Ovary (tissue), 10 donors: ENCODE results near the gene COX10. TPM values are rescaled to one million over a fixed set of nuclear protein-coding genes. Genes with fewer than 3 reads are reported as not detected.
"Not testable (repeated sequence)": the region's sequence is repeated elsewhere in the genome, so short reads cannot be mapped to it uniquely, and the experiment has no call there.

Experiments
- DNase-seq, 5 donors: peaks; one replicate each; pipeline ENCODE4 v3.0.0-alpha.2; 2019 to 2020
- H3K27ac ChIP-seq, 2 donors: fragments of 200-600 bp; one replicate each; pipeline versions ENCODE4 v1.5.1 to v1.8.0; 2019 to 2022
- H3K27me3 ChIP-seq: fragments of 200-600 bp; one replicate; pipeline ENCODE4 v1.8.0; 2022
- H3K36me3 ChIP-seq: fragments of 200-600 bp; sonication (generic); one replicate; pipeline ENCODE4 v1.5.1; 2019
- H3K4me1 ChIP-seq: one replicate; pipeline ENCODE4 v1.8.1; 2013; ENCODE audit warnings: mild to moderate bottlenecking, moderate library complexity; ENCODE audit not compliant: insufficient read depth
- H3K4me3 ChIP-seq: fragments of 200-600 bp; sonication (generic); one replicate; pipeline ENCODE4 v1.5.1; 2017
- H3K9me3 ChIP-seq, 2 donors: fragments of 200-600 bp in 1 of 2; sonication (generic) in 1 of 2; one replicate each; pipeline versions ENCODE4 v1.5.1 to v1.8.1; 2013 to 2019; ENCODE audit warnings: mild to moderate bottlenecking in 1 of 2, moderate library complexity in 1 of 2
- CTCF ChIP-seq, 3 donors: fragments of 450-650 bp in 2 of 3; fragments of 200-600 bp in 1 of 3; IDR thresholded peaks; one replicate each; pipeline versions ENCODE4 v1.5.1 to v1.8.0; 2016 to 2022; ENCODE audit warnings: antibody characterized with exemption in 3 of 3, mild to moderate bottlenecking in 1 of 3
- EP300 ChIP-seq: sonication (generic); formaldehyde crosslinking; IDR thresholded peaks from one replicate; pipeline ENCODE4 v1.6.1; 2017; ENCODE audit warnings: antibody characterized with exemption
- POLR2A ChIP-seq: fragments of 450-650 bp; IDR thresholded peaks from one replicate; pipeline ENCODE4 v1.6.1; 2017; ENCODE audit warnings: antibody characterized with exemption, mild to moderate bottlenecking, moderate library complexity
- WGBS, 3 donors: extraction: QIAGEN DNeasy Blood & Tissue Kit in 1 of 3; methylation state at CpG; one replicate each; pipeline versions ENCODE4 v1.1.5 to v1.1.7; 2013 to 2017; 5-methylcytosine and 5-hydroxymethylcytosine counted together
- intact Hi-C, 4 donors: fragments of 100-400 bp; cut with DNase I; formaldehyde crosslinking; loops; one replicate each; pipeline versions ENCODE4 v1.11.0 to v1.15.1; 2022 to 2023
- long read RNA-seq, 3 donors: library from polyadenylated mRNA in 2 of 3; unstranded in 2 of 3; transcript quantifications; one replicate each; pipeline ENCODE4 v2.0.0 and lab custom pipeline, GENCODE V29; 2021 to 2026
- polyA plus RNA-seq, 2 donors: library from polyadenylated mRNA; stranded (reverse); fragments of 200-250 nt in 1 of 2; fragments of 350-450 nt in 1 of 2; fragmentation: Illumina TruSeq in 1 of 2; extraction: RNeasy Lipid Tissue Mini Kit (QIAGEN cat#74804) in 1 of 2; gene quantifications; one replicate each; pipeline ENCODE4 v1.2.3, GENCODE V29; 2013 to 2014
- total RNA-seq, 7 donors: library from RNA; depleted of rRNA in 2 of 7; stranded (reverse); fragments of >200 nt in 2 of 7; fragmentation: NEBNext Ultra II Directional in 3 of 7; extraction: Animal tissue kit (Norgen Biotek cat#: 25700) in 3 of 7; gene quantifications; one replicate each; pipeline versions ENCODE4 v1.1.0 to v1.2.4, GENCODE V29; 2016 to 2023
- donor health status: DM: no; HTN: no; CAD: no; lungs with moderate emphysema.
- donor health status: DM: no; HTN: no; CAD: no.
- donor health status: Bipolar disorder and iron deficiency.
- donor health status: DM: yes; HTN: yes; CAD: no.
- donor health status: DM: no; HTN: no; CAD: no.
- donor health status: DM: yes; HTN: yes; CAD: no.

COX10 gene
- 10 to 100 TPM in 5 of 7 donors, 1 to 10 TPM in 2; 7.5 to 15.3 (median 11.9) TPM for total RNA-seq
- 10 to 100 TPM in 1 of 2 donors, 1 to 10 TPM in 1; 5.1 to 11.7 TPM for polyA plus RNA-seq
- long read RNA-seq, donor 1, transcript COX10-201 (7 exons, 2,873 nt), result major isoform, 7 of 13 reads
- long read RNA-seq, donor 1, partial matches to known transcripts, result 4 of 13 reads
- long read RNA-seq, donor 1, other reads (novel, unspliced or antisense), result 1 of 13 reads
- long read RNA-seq, donor 2, transcript COX10-201 (7 exons, 2,873 nt), result major isoform, 9 of 13 reads
- long read RNA-seq, donor 2, partial matches to known transcripts, result 0 of 13 reads
- long read RNA-seq, donor 2, other reads (novel, unspliced or antisense), result 0 of 13 reads
- long read RNA-seq, donor 3, transcript COX10-201 (7 exons, 2,873 nt), result major isoform, 19 of 28 reads
- long read RNA-seq, donor 3, partial matches to known transcripts, result 6 of 28 reads
- long read RNA-seq, donor 3, other reads (novel, unspliced or antisense), result 2 of 28 reads

DNA sequence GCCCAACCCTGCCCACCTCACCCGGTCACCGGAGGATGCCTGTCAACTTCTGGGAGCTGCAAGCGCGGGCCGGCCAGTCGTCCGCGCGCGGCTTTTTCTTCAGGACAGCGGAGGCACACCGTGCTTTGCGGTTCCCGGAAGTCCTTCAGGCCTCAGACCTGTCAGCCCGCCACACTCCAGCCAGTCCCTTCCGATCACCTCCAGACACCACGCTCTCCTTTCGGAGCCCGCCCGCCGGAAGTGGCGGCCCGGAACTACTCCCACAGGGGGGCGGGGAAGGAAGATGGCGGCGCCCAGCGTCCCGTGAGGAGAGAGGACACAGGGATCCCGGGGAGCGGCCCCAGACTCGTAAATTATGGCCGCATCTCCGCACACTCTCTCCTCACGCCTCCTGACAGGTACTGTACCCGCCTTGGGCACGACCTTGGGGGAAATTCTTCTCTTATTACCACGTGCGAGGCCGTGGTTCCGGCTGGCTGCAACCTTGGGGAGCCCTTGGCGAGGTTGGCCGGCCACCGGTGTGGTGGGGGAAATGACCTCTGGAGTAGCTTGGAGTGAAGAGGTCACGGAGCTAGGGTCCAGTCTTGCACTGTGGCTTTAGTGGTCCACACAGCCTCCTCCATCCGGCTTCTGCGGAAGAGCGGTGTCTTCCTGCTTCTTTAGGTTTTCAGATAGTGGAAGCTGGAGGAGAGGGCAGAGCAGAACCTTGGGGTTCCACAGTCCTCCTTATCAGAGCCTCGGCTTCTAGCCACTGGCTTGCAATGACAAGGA lies at the start of gene COX10:
Gene COX10 (plus strand): TSS at position 254 of the 771 bp plus-strand sequence. CDS start 102 bp downstream, at position 356.
- peak; percentile 56 for TF ChIP-seq POLR2A
- no peak for TF ChIP-seq EP300
- no peak within 1 kb of the TSS for H3K27ac ChIP-seq
- peaks cover 3% of the 10 kb centered on the region for H3K36me3 ChIP-seq
- DNase-seq, result peak; percentile 81 to 89 (median 86)
- no peaks in the 10 kb centered on the region for H3K9me3 ChIP-seq
- H3K4me3 ChIP-seq, result peak within 1 kb of the TSS; percentile 94
- WGBS, 3 donors, result 0 to 1% (median 0%) methylated on average over 48 of the region's 48 CpGs
- intact Hi-C loops, result no loop called here
- H3K4me1 ChIP-seq, result peaks cover 7% of the 10 kb centered on the region
- H3K27me3 ChIP-seq, result no peaks in the 10 kb centered on the region

- H3K9me3 ChIP-seq, DNase-seq, H3K36me3 ChIP-seq, H3K27ac ChIP-seq, H3K4me1 ChIP-seq, H3K27me3 ChIP-seq, H3K4me3 ChIP-seq, intact Hi-C loops: not testable (repeated sequence)
- 40 to 70% (median 51%) methylated on average over 4 to 7 of the region's 9 CpGs for WGBS, 3 donors
Observed at GRCh38 chr17:14021651-14022294, 47.5 kb upstream of the COX10 start.

- H3K4me1 ChIP-seq, H3K27me3 ChIP-seq, intact Hi-C loops, H3K9me3 ChIP-seq, H3K27ac ChIP-seq, H3K4me3 ChIP-seq, DNase-seq, H3K36me3 ChIP-seq: not testable (repeated sequence)
- WGBS, 3 donors, result 65 to 100% (median 67%) methylated on average over 1 to 2 of the region's 5 CpGs
Observed at GRCh38 chr17:14029755-14030154, 39.5 kb upstream of the COX10 start.

DNA sequence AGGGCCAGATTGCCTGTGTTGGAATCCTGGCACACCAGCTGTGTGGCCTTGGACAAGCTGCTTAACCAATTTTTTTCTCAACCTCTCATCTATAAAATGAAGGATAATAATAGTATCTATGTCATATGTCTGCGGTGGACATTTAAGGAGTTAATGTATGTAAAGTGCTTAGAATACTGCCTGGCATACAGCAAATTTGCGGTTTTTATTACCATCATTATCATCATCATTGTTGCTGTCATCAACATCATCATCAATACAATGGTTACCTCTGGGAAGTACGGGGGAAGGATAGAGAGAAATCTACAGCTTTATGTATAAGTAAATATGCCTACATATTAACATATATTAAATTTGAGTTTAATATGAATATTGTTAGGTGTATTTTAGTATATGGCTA lies 37.1 kb upstream of the COX10 start:
- no peak overlapping the region for H3K27ac ChIP-seq
- no peaks in the 10 kb centered on the region for H3K4me1 ChIP-seq
- 93 to 96% (median 95%) methylated on average over 3 of the region's 3 CpGs for WGBS, 3 donors
- no peak for TF ChIP-seq CTCF (IDR thresholded peaks at IDR 0.05)
- no peak for TF ChIP-seq EP300
- no peak for TF ChIP-seq POLR2A
- DNase-seq, result no peak
- H3K4me3 ChIP-seq, result no peak overlapping the region
- peaks cover 0 to 2% of the 10 kb centered on the region in 2 donors for H3K9me3 ChIP-seq
- intact Hi-C loops, result no loop called here
- H3K36me3 ChIP-seq, result no peaks in the 10 kb centered on the region
- H3K27me3 ChIP-seq, result no peaks in the 10 kb centered on the region

- Histone ChIP-seq H3K27me3 (no peaks in the 10 kb centered on the region), H3K9me3 (peaks cover 0 to 2% of the 10 kb centered on the region in 2 donors), H3K27ac (no peak overlapping the region), H3K36me3 (no peaks in the 10 kb centered on the region), H3K4me3 (no peak overlapping the region), H3K4me1 (no peaks in the 10 kb centered on the region)
- DNase-seq, result no peak
- intact Hi-C loops, result no loop called here
- TF ChIP-seq POLR2A, result no peak
- no peak for TF ChIP-seq CTCF (IDR thresholded peaks at IDR 0.05)
- TF ChIP-seq EP300, result no peak
- WGBS, 3 donors, result 34 to 63% (median 40%) methylated on average over 4 of the region's 4 CpGs
Observed at GRCh38 chr17:14033166-14033565, 36.1 kb upstream of the COX10 start.
